SK-N-SH (cell line): ENCODE results near the gene BMPR1A. TPM values are rescaled to one million over a fixed set of nuclear protein-coding genes. Genes with fewer than 3 reads are reported as not detected.

Source experiments
- CTCF ChIA-PET: fragments of 300-600, 350-600 bp; formaldehyde crosslinking; extraction: SDS; loops from one replicate; lab custom pipeline; 2021; lab: Yijun Ruan, JAX
- POLR2A ChIA-PET: fragments of 350-600 bp; sonication (Branson Sonifier 250); formaldehyde crosslinking; extraction: SDS; loops from one replicate; lab custom pipeline; 2020; ENCODE audit warnings: antibody characterized with exemption, inconsistent platforms; lab: Yijun Ruan, JAX
- DNase-seq: peaks from one replicate; pipeline ENCODE4 v3.0.0; 2012
- H2AFZ ChIP-seq: fragments of 200-600 bp; sonication (generic); 2 replicates; pipeline ENCODE4 v1.8.1; 2016; ENCODE audit warnings: antibody characterized with exemption, mild to moderate bottlenecking, low read depth
- H3F3A ChIP-seq: fragments of 200-600 bp; sonication (generic); replicated peaks from 2 replicates; pipeline ENCODE3; 2016; ENCODE audit warnings: antibody characterized with exemption, mild to moderate bottlenecking; ENCODE audit not compliant: insufficient read depth
- H3K27ac ChIP-seq, 2 experiments: fragments of 200-500 bp in 1 of 2; fragments of 200-600 bp in 1 of 2; sonication (Bioruptor generic) in 1 of 2; sonication (generic), shearing (Covaris generic) in 1 of 2; 2 replicates each; pipeline versions ENCODE4 v1.5.1 to v1.6.1; 2014 to 2016; ENCODE audit warnings: low read depth in 2 of 2, inconsistent platforms in 1 of 2, low read length in 1 of 2, mild to moderate bottlenecking in 1 of 2, mixed read lengths in 1 of 2
- H3K27me3 ChIP-seq: fragments of 200-600 bp; sonication (generic), shearing (Covaris generic); 2 replicates; pipeline ENCODE4 v1.6.1; 2016; ENCODE audit warnings: mixed run types; ENCODE audit not compliant: insufficient read depth
- H3K36me3 ChIP-seq, 2 experiments: fragments of 200-500 bp in 1 of 2; fragments of 200-600 bp in 1 of 2; sonication (Bioruptor generic) in 1 of 2; sonication (generic) in 1 of 2; replicated peaks in 1 of 2; 2 replicates each; pipeline versions ENCODE3 to v1.5.1; 2014 to 2016; ENCODE audit warnings: low read length in 1 of 2, mild to moderate bottlenecking in 1 of 2; ENCODE audit not compliant: insufficient read depth in 2 of 2, control insufficient read depth in 1 of 2
- H3K4me1 ChIP-seq, 2 experiments: fragments of 200-500 bp in 1 of 2; fragments of 200-600 bp in 1 of 2; sonication (Bioruptor generic) in 1 of 2; sonication (generic), shearing (Covaris generic) in 1 of 2; 2 replicates each; pipeline versions ENCODE4 v1.5.1 to v1.6.1; 2014 to 2016; ENCODE audit warnings: low read depth in 1 of 2, low read length in 1 of 2, mixed run types in 1 of 2; ENCODE audit not compliant: insufficient read depth in 2 of 2, control insufficient read depth in 1 of 2
- H3K4me2 ChIP-seq: fragments of 200-600 bp; sonication (generic), shearing (Covaris generic); 2 replicates; pipeline ENCODE4 v1.6.1; 2017; ENCODE audit warnings: mixed run types
- H3K4me3 ChIP-seq, 2 experiments: fragments of 200-500 bp in 1 of 2; fragments of 200-600 bp in 1 of 2; sonication (Bioruptor generic) in 1 of 2; sonication (generic), shearing (Covaris generic) in 1 of 2; 2 replicates each; pipeline versions ENCODE4 v1.5.1 to v1.8.1; 2014 to 2016; ENCODE audit warnings: low read depth in 2 of 2, inconsistent platforms in 1 of 2, low read length in 1 of 2, mild to moderate bottlenecking in 1 of 2, mixed read lengths in 1 of 2, moderate library complexity in 1 of 2
- H3K79me2 ChIP-seq: fragments of 200-600 bp; sonication (generic); 2 replicates; pipeline ENCODE4 v1.8.1; 2017; ENCODE audit warnings: mild to moderate bottlenecking; ENCODE audit not compliant: insufficient read depth
- H3K9ac ChIP-seq: fragments of 200-600 bp; sonication (generic); 2 replicates; pipeline ENCODE4 v1.6.1; 2017; ENCODE audit warnings: mixed run types
- H3K9me2 ChIP-seq: fragments of 200-600 bp; sonication (generic); 2 replicates; pipeline ENCODE4 v1.6.1; 2017; ENCODE audit warnings: mixed run types
- H3K9me3 ChIP-seq: fragments of 200-600 bp; sonication (generic); 2 replicates; pipeline ENCODE4 v1.6.1; 2017; ENCODE audit warnings: mixed run types, mild to moderate bottlenecking, moderate library complexity
- H4K20me1 ChIP-seq: fragments of 200-600 bp; sonication (generic); 2 replicates; pipeline ENCODE4 v1.6.1; 2017; ENCODE audit warnings: mild to moderate bottlenecking, mixed run types; ENCODE audit not compliant: insufficient read depth
- CHD2 ChIP-seq: fragments of 150-350 bp; IDR thresholded peaks from 2 replicates; pipeline ENCODE4 v1.6.1; 2018; ENCODE audit warnings: low read length; ENCODE audit not compliant: partially characterized antibody
- ELF1 ChIP-seq: IDR thresholded peaks from 2 replicates; pipeline ENCODE4 v1.4.0; 2012
- EP300 ChIP-seq, 2 experiments: IDR thresholded peaks; 2 replicates each; pipeline versions ENCODE4 v1.4.0 to v1.6.1; 2012; ENCODE audit warnings: borderline replicate concordance in 1 of 2, low read depth in 1 of 2, low read length in 1 of 2
- FOXJ3 ChIP-seq: sonication (generic); formaldehyde crosslinking; IDR thresholded peaks from 2 replicates; pipeline ENCODE4 v1.5.1; 2020; ENCODE audit warnings: mild to moderate bottlenecking, missing genetic modification reagents
- FOXM1 ChIP-seq: IDR thresholded peaks from 2 replicates; pipeline ENCODE4 v1.4.0; 2012; ENCODE audit warnings: low read depth, mild to moderate bottlenecking
- GATA2 ChIP-seq: sonication (generic); formaldehyde crosslinking; IDR thresholded peaks from 2 replicates; pipeline ENCODE4 v1.5.0; 2020; ENCODE audit warnings: mild to moderate bottlenecking, missing genetic modification reagents
- JUND ChIP-seq: IDR thresholded peaks from 2 replicates; pipeline ENCODE4 v1.4.0; 2012
- POLR2AphosphoS5 ChIP-seq: IDR thresholded peaks from 2 replicates; pipeline ENCODE4 v1.6.1; 2012; ENCODE audit warnings: low read depth, low read length
- RAD21 ChIP-seq: IDR thresholded peaks from 2 replicates; pipeline ENCODE4 v1.6.1; 2012; ENCODE audit warnings: mild to moderate bottlenecking, low read length
- RCOR1 ChIP-seq: fragments of 150-350 bp; IDR thresholded peaks from 2 replicates; pipeline ENCODE4 v1.6.1; 2017; ENCODE audit warnings: antibody characterized with exemption, low read length
- SIN3A ChIP-seq: IDR thresholded peaks from 2 replicates; pipeline ENCODE4 v1.6.1; 2012; ENCODE audit warnings: low read depth, mild to moderate bottlenecking, low read length, moderate library complexity, borderline replicate concordance
- SMC3 ChIP-seq: IDR thresholded peaks from 2 replicates; pipeline ENCODE4 v1.6.1; 2012; ENCODE audit warnings: low read depth, low read length, improper control_type of control experiment
- TAF1 ChIP-seq: IDR thresholded peaks from 2 replicates; pipeline ENCODE4 v1.6.1; 2012; ENCODE audit warnings: low read depth, mild to moderate bottlenecking, low read length, moderate library complexity, borderline replicate concordance
- TEAD4 ChIP-seq: IDR thresholded peaks from 2 replicates; pipeline ENCODE4 v1.4.0; 2012; ENCODE audit warnings: mild to moderate bottlenecking, borderline replicate concordance; ENCODE audit not compliant: insufficient read depth
- WGBS: methylation state at CpG from one replicate; pipeline ENCODE4 v1.1.6; 2017; ENCODE audit warnings: low lambda C conversion rate; 5-methylcytosine and 5-hydroxymethylcytosine counted together
- polyA plus RNA-seq, 3 experiments: library from polyadenylated mRNA; depleted of rRNA; stranded (reverse); fragments of >200 nt; gene quantifications; 2 replicates each; pipeline ENCODE4 v1.2.3, GENCODE V29; 2012
- TF ChIP-seq, protein P1 (sequence below): IDR thresholded peaks from 2 replicates; pipeline ENCODE4 v1.6.1; 2012; ENCODE audit warnings: mild to moderate bottlenecking, low read depth, low read length, moderate library complexity
- TF ChIP-seq, protein P2 (sequence below): IDR thresholded peaks from 2 replicates; pipeline ENCODE4 v1.4.0; 2012; ENCODE audit warnings: low read depth, borderline replicate concordance
- TF ChIP-seq, protein P3 (sequence below): IDR thresholded peaks from 2 replicates; pipeline ENCODE4 v1.4.0; 2012; ENCODE audit warnings: low read depth, borderline replicate concordance
- TF ChIP-seq, protein P4 (sequence below): fragments of 150-350 bp; IDR thresholded peaks from 2 replicates; pipeline ENCODE4 v1.6.1; 2017; ENCODE audit warnings: antibody characterized with exemption, low read length, low read depth, borderline replicate concordance
- TF ChIP-seq, protein P5 (sequence below): IDR thresholded peaks from 2 replicates; pipeline ENCODE4 v1.4.0; 2012; ENCODE audit warnings: low read depth
- TF ChIP-seq, protein P6 (sequence below): fragments of 150-350 bp; IDR thresholded peaks from 2 replicates; pipeline ENCODE4 v1.6.1; 2016; ENCODE audit warnings: mild to moderate bottlenecking, low read depth, low read length

Gene BMPR1A
- polyA plus RNA-seq, 1 of the 3 experiments (the other 2 are of a cell fraction) = 12.7 TPM

DNA sequence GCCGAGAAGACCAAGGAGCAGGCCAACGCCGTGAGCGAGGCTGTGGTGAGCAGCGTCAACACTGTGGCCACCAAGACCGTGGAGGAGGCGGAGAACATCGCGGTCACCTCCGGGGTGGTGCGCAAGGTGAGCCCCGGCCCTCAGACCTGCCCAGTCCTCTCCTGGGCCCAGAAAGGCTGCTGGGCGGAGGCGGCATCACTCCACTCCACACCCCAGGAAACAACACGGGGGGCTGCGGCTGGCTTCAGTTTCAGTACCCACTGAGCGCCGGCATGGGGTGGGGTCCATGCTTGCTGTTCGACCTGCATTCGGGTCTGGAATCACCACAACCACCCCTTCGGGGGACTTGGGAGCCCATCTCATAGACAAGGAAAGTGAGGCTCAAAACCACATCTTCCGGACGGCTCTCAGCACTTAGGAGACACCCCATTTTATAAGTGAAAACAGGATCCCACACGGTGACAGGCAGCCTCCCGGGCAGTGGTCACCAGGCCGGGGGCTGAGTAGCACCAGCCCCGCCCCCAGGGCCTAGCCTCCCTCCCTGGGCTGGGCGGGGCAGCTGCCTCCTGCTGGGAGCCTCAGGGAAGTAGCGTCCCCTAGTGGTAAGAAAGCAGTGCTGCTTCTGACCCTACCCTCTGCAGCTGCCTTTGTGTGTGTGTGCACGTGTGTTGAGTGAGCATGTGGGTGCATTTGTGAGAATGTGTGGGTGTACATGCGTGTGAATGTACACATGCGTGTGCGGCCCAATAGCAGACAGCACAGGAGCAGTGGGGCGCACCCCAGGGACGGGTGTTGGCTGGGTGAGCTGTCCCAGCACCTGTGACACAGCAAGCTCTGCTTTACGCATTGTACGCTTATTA is 203.8 kb downstream of the BMPR1A start (continued):
- TF ChIP-seq ELF1 = no peak
- TF ChIP-seq, protein P1, sequence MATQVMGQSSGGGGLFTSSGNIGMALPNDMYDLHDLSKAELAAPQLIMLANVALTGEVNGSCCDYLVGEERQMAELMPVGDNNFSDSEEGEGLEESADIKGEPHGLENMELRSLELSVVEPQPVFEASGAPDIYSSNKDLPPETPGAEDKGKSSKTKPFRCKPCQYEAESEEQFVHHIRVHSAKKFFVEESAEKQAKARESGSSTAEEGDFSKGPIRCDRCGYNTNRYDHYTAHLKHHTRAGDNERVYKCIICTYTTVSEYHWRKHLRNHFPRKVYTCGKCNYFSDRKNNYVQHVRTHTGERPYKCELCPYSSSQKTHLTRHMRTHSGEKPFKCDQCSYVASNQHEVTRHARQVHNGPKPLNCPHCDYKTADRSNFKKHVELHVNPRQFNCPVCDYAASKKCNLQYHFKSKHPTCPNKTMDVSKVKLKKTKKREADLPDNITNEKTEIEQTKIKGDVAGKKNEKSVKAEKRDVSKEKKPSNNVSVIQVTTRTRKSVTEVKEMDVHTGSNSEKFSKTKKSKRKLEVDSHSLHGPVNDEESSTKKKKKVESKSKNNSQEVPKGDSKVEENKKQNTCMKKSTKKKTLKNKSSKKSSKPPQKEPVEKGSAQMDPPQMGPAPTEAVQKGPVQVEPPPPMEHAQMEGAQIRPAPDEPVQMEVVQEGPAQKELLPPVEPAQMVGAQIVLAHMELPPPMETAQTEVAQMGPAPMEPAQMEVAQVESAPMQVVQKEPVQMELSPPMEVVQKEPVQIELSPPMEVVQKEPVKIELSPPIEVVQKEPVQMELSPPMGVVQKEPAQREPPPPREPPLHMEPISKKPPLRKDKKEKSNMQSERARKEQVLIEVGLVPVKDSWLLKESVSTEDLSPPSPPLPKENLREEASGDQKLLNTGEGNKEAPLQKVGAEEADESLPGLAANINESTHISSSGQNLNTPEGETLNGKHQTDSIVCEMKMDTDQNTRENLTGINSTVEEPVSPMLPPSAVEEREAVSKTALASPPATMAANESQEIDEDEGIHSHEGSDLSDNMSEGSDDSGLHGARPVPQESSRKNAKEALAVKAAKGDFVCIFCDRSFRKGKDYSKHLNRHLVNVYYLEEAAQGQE = no peak
- no peak for TF ChIP-seq EP300 (IDR thresholded peaks at IDR 0.05; ENCODE audit: borderline replicate concordance in 1 of 2, low read depth in 1 of 2, low read length in 1 of 2)
- TF ChIP-seq SIN3A = no peak
- no peak for TF ChIP-seq FOXM1

DNA sequence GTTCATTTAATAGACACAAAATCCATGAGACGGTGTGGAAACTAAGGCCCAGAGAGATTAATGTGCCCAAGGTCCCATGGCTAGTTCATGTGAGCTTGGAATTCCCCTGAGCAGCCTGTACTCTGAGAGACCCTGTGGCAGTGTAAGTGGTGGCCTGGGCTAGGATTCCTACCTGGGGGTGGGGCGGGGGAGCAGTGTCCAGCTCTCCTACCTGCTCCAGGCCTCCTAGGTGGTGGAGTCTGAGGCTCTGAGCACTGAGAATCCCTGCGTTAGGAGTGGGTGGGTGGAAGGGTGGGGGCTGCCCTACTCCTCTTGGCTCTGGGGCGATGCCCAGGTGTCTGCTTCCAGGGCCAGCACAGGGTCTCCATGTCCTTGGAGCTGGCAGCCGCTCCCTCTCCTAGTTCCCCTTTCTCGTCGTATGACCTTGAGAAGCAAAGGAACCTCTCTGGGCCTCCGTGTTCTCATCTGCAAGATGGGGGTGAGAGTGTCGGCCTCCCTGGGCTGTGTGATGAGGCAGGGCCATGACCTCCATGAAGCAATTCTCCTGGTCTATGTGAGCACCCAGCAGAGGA is 204.5 kb downstream of the BMPR1A start:
- no peaks in the 10 kb centered on the region for H3K9me2 ChIP-seq
- H3K4me1 ChIP-seq = peaks cover 2 to 11% of the 10 kb centered on the region in 2 experiments; a peak in 2 of 4 replicates
- no peak overlapping the region for H3K9ac ChIP-seq
- CTCF ChIA-PET = interaction anchor here (1.0 to 2.0 kb wide), 7 partner anchors 9 to 29 kb away, joined by 3 to 6 read pairs (median 4); no protein-coding TSS in a partner anchor
- H3K4me3 ChIP-seq = no peak overlapping the region
- no peak for DNase-seq
- TF ChIP-seq TEAD4 = no peak
- TF ChIP-seq CHD2 = no peak
- TF ChIP-seq FOXJ3 (CRISPR knock-in tag) = no peak
- TF ChIP-seq, protein P2, sequence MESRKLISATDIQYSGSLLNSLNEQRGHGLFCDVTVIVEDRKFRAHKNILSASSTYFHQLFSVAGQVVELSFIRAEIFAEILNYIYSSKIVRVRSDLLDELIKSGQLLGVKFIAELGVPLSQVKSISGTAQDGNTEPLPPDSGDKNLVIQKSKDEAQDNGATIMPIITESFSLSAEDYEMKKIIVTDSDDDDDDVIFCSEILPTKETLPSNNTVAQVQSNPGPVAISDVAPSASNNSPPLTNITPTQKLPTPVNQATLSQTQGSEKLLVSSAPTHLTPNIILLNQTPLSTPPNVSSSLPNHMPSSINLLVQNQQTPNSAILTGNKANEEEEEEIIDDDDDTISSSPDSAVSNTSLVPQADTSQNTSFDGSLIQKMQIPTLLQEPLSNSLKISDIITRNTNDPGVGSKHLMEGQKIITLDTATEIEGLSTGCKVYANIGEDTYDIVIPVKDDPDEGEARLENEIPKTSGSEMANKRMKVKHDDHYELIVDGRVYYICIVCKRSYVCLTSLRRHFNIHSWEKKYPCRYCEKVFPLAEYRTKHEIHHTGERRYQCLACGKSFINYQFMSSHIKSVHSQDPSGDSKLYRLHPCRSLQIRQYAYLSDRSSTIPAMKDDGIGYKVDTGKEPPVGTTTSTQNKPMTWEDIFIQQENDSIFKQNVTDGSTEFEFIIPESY = no peak
- no peak for TF ChIP-seq RCOR1
- TF ChIP-seq, protein P3, sequence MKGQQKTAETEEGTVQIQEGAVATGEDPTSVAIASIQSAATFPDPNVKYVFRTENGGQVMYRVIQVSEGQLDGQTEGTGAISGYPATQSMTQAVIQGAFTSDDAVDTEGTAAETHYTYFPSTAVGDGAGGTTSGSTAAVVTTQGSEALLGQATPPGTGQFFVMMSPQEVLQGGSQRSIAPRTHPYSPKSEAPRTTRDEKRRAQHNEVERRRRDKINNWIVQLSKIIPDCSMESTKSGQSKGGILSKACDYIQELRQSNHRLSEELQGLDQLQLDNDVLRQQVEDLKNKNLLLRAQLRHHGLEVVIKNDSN = no peak
- no peak for TF ChIP-seq SMC3
- TF ChIP-seq, protein P4, sequence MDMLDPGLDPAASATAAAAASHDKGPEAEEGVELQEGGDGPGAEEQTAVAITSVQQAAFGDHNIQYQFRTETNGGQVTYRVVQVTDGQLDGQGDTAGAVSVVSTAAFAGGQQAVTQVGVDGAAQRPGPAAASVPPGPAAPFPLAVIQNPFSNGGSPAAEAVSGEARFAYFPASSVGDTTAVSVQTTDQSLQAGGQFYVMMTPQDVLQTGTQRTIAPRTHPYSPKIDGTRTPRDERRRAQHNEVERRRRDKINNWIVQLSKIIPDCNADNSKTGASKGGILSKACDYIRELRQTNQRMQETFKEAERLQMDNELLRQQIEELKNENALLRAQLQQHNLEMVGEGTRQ = no peak
- no peak for TF ChIP-seq RAD21
- TF ChIP-seq, protein P5, sequence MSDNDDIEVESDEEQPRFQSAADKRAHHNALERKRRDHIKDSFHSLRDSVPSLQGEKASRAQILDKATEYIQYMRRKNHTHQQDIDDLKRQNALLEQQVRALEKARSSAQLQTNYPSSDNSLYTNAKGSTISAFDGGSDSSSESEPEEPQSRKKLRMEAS = no peak
- TF ChIP-seq JUND = no peak
- TF ChIP-seq POLR2AphosphoS5 = no peak
- TF ChIP-seq, protein P6, sequence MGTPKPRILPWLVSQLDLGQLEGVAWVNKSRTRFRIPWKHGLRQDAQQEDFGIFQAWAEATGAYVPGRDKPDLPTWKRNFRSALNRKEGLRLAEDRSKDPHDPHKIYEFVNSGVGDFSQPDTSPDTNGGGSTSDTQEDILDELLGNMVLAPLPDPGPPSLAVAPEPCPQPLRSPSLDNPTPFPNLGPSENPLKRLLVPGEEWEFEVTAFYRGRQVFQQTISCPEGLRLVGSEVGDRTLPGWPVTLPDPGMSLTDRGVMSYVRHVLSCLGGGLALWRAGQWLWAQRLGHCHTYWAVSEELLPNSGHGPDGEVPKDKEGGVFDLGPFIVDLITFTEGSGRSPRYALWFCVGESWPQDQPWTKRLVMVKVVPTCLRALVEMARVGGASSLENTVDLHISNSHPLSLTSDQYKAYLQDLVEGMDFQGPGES = no peak
- no peak for TF ChIP-seq GATA2
- no peak for TF ChIP-seq FOXM1
- no peak for TF ChIP-seq TAF1
- no peaks in the 10 kb centered on the region for H3K36me3 ChIP-seq
- no peaks in the 10 kb centered on the region for H3K27me3 ChIP-seq
- H4K20me1 ChIP-seq = no peaks in the 10 kb centered on the region
- no peaks in the 10 kb centered on the region for H3F3A ChIP-seq
- no peaks in the 10 kb centered on the region for H3K79me2 ChIP-seq
- no peak overlapping the region for H3K27ac ChIP-seq
- POLR2A ChIA-PET = interaction anchor here (0.6 kb wide), 1 partner anchor 190 kb away, joined by 3 read pairs; no protein-coding TSS in a partner anchor
- no peaks in the 10 kb centered on the region for H3K9me3 ChIP-seq
- WGBS = 81% methylated on average over 7 of the region's 9 CpGs
- no peak overlapping the region for H2AFZ ChIP-seq
- no peak overlapping the region for H3K4me2 ChIP-seq
